ENCODE results near the gene UBAC2. TPM values are rescaled to one million over a fixed set of nuclear protein-coding genes. Genes with fewer than 3 reads are reported as not detected.
A peak's percentile ranks its signal among the peaks of the same experiment; 100 is the strongest.

UBAC2 gene
- total RNA-seq, 2 donors from 2014 or later, result 76.7 to 80.3 TPM

DNA sequence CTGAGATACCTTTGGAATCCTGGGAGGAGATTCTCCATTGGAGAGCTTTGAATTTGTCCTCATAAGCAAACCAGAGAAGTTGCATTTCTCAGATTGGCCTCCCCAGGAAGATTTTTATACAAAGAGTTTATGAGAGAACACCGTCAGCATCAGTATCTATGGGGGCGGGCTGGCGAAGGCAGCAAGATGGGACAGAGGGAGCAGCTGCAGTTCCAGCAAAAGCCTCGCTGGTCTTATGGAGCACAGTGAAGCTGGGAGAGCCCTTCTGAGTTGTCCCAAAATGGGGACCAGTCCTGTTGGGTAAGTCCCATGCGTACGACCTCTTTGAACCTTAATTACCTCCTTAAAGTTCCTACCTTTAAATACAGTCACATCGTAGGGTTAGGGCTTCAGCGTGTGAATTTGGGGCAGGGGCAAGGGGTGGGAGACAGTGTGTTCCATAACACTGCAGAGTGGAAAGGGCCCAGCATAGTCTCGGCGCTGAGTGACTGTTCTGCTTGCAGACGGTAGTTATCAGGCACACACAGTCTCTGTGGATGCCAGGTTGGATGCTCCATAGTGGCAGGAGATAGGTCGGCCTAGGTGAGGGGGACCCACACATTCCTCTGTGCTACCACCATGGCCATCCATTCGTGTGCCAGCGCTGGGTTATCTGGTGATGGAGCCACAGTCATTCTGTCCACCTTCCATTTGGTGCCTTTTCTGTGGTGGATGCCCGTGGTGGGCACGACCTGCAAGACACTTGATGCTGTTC, 141.5 kb downstream of the UBAC2 start:
- Mint-ChIP-seq H3K27me3 (ENCODE audit: low read depth) (no peaks in the 10 kb centered on the region), H3K4me1 (ENCODE audit: low read depth) (peaks cover 65% of the 10 kb centered on the region)

DNA sequence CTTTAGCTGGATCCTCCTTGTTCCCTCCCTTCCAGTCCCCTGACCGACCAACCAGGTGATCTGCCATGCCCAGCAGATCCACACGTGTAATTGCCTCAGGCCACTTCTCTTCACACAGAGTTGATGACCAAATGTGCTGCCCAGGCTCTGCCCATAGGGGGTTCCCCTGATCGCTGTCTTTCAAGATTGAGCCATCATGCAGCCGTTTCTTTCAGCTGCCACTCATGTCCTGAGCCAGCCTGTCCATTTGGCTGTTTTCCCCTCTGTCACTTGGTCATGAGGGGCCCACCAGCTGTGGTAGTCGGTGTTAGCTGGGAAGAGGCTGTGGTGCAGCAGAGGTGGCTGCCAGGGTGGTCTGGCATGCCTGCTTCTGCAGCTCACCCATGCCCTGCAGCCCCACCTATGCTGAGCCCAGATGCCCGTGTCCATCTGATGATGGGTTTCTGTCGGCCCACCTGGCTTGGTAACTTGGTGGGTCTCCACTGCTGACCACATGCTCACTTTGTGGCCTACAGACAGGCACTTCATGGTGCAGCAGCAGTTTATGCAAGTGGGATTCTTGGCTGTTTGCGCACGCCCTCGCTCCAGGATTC, 142.2 kb downstream of the UBAC2 start:
- Mint-ChIP-seq H3K36me3 (ENCODE audit: insufficient read depth in 2 of 2) (peaks cover 20 to 48% of the 10 kb centered on the region in 2 donors), H3K4me3 (no peak overlapping the region), H3K9me3 (no peaks in the 10 kb centered on the region), H3K4me1 (ENCODE audit: low read depth) (peaks cover 67% of the 10 kb centered on the region), H3K27me3 (ENCODE audit: low read depth) (no peaks in the 10 kb centered on the region), H3K27ac (no peak overlapping the region)
- no peak for DNase-seq
- ATAC-seq (replicated peaks in 1 of 2), result no peak

More for the DNA sequence above, 141.5 kb downstream of the UBAC2 start:
- DNase-seq (no peak), ATAC-seq (replicated peaks in 1 of 2) (no peak)
- Mint-ChIP-seq H3K27ac (no peak overlapping the region), H3K36me3 (ENCODE audit: insufficient read depth in 2 of 2) (peaks cover 20 to 50% of the 10 kb centered on the region in 2 donors), H3K4me3 (no peak overlapping the region), H3K9me3 (no peaks in the 10 kb centered on the region)

DNA sequence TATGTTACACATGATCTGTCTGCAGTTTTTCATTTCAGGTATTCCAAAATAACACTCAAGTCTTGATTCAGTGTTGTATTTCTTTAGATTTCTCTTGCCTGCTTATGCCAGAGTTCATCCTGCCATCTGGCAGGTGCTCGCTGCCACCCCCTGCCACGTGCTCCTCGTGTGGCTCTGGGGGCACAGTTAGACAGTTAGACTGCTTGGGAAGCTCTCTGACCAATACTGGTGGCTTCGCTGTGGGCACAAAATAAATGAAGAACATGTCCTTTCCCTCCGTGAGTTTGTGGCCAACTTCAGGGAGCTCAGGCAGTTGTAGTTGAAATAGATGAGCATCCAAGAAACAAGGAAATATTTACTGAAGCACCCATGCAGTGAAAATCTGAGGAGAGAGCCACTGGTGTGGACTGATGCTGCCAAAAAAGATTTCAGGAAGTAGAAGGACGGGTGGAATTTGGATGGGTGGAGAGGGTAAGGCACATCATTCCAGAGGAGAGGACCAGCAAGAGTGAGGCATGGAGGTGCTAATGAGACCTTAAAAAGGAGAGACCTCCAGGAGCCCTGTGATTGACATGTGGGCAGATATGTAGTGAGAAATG, 144.1 kb downstream of the UBAC2 start:
- H3K27me3 Mint-ChIP-seq (ENCODE audit: low read depth), result no peaks in the 10 kb centered on the region
- H3K4me1 Mint-ChIP-seq (ENCODE audit: low read depth), result peaks cover 67% of the 10 kb centered on the region
- peaks cover 19 to 55% of the 10 kb centered on the region in 2 donors for H3K36me3 Mint-ChIP-seq (ENCODE audit: insufficient read depth in 2 of 2)
- no peak for ATAC-seq (replicated peaks in 1 of 2)
- H3K9me3 Mint-ChIP-seq, result no peaks in the 10 kb centered on the region
- H3K27ac Mint-ChIP-seq, result no peak overlapping the region
- no peak for DNase-seq
- H3K4me3 Mint-ChIP-seq, result no peak overlapping the region

DNA sequence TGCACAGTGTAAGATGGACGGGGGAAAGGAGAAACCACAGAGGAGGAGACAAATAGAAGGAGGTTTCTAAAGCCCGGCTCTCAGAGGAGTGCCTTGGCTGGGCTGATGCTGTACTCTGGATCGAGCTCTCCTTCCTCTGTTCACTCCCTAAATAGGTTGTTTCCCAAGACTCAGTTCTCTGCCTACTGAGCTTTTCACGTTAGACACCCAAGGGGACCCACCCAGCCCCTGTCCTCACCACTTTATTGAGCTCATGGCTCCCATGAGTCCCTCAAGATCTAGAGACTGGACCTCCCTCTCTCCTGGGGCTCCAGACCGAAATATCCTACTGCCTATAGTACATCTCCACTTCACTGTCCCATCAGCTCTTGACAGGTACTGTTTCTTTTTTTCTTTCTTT, 144.7 kb downstream of the UBAC2 start:
- no peak for ATAC-seq (replicated peaks in 1 of 2)
- H3K4me1 Mint-ChIP-seq (ENCODE audit: low read depth), result peaks cover 65% of the 10 kb centered on the region
- no peaks in the 10 kb centered on the region for H3K9me3 Mint-ChIP-seq
- H3K36me3 Mint-ChIP-seq (ENCODE audit: insufficient read depth in 2 of 2), result peaks cover 16 to 49% of the 10 kb centered on the region in 2 donors
- no peak overlapping the region for H3K4me3 Mint-ChIP-seq
- DNase-seq, result no peak
- H3K27me3 Mint-ChIP-seq (ENCODE audit: low read depth), result no peaks in the 10 kb centered on the region
- no peak overlapping the region for H3K27ac Mint-ChIP-seq

DNA sequence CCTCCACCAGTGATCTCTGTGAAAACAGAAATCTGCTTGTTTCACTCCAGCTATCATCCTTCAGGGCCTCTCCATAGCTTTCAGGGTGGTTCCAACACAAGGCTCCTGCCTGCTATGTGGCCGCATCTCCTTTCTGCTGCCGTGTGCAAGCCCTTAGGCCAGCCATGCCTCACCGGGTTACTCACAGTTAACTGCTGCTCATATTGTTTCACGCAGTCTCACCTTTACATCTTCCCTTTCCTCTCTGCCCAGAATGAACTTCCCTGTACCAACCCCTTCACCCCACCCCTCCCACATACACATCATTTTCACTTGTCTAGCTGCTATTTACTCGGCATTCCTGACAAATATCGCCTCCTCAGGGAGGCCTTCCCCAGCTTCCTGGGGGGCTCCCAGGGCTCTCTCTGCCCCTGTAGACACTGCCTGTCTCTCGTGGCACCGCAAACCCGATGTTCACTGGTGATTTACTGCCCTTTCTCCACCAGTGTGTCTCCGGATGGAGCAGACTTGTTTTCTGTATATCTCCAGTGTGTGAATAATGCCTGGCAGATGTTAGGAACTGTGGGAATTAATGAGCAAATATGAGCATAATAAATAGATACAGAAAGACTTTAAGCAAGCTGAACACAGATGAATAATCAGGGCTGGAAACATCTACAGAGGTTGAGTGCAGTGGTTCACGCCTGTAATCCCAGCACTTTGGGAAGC, 145.8 kb downstream of the UBAC2 start:
- ATAC-seq (replicated peaks in 1 of 2) (no peak), DNase-seq (no peak)
- Mint-ChIP-seq H3K4me1 (ENCODE audit: low read depth) (peaks cover 66% of the 10 kb centered on the region), H3K27ac (peak overlapping the region; percentile 16), H3K4me3 (peak overlapping the region in 1 of 2 donors; percentile 6), H3K27me3 (ENCODE audit: low read depth) (no peaks in the 10 kb centered on the region), H3K36me3 (ENCODE audit: insufficient read depth in 2 of 2) (peaks cover 13 to 44% of the 10 kb centered on the region in 2 donors), H3K9me3 (no peaks in the 10 kb centered on the region)

DNA sequence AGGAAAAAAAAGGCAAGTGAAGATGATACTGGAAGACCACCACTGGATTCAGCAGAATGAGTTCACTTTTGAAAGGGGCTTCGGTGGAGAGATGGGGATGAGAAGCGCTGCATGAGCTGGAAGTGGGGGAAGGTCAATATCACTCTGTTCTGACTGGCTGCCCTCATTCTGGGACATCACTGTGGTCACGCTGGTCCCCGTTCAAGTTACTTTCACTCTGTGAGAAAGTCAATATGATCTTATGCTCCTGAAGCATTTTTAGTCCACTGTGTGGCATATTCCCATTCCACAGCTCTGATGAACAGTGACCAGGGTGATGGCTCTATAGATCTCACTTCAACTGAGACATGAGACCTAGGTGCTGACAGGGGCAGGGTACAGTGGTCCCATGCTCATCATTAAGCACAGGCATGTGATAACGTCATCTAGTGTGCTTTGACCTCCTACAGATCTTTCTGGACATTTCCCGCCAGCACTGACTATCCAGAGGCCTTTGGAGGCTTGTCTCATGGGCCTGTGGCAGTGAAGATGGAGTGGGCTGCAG, 146.8 kb downstream of the UBAC2 start:
- no peak for DNase-seq
- Mint-ChIP-seq H3K27ac (no peak overlapping the region), H3K9me3 (no peaks in the 10 kb centered on the region), H3K4me3 (peak overlapping the region in 1 of 2 donors; percentile 33), H3K36me3 (ENCODE audit: insufficient read depth in 2 of 2) (peaks cover 12 to 43% of the 10 kb centered on the region in 2 donors), H3K4me1 (ENCODE audit: low read depth) (peaks cover 75% of the 10 kb centered on the region), H3K27me3 (ENCODE audit: low read depth) (no peaks in the 10 kb centered on the region)
- ATAC-seq (replicated peaks in 1 of 2), result no peak

DNA sequence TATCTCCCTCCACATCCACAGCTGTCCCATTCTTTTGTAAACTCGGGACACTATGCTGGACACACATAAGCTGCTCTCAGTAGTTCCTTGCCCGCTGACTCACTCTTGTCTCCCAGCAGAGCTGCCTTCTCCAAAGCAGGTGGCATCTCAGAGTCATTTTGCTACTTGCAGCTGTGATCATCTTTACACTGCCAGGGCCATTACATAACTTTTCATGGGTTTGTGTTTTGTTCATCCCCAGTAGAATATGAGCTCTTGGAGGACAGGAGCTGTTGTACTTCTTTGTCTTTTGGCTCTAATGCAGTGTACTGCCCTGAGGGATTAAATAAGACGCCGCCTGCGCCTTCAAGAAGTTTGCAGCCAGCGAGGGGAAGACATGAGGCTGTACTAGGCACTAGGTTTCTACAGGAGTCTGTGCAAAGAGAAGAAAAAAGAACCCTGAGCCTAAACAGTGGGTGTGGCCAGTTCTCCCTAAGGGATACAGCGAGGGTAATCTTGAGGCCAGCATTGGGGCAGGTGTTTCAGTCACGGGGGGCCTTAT, 147.3 kb downstream of the UBAC2 start:
- Mint-ChIP-seq H3K4me1 (ENCODE audit: low read depth) (peaks cover 81% of the 10 kb centered on the region), H3K9me3 (no peaks in the 10 kb centered on the region), H3K27ac (peak overlapping the region; percentile 68), H3K36me3 (ENCODE audit: insufficient read depth in 2 of 2) (peaks cover 14 to 41% of the 10 kb centered on the region in 2 donors), H3K4me3 (peak overlapping the region in 1 of 2 donors; percentile 33), H3K27me3 (ENCODE audit: low read depth) (no peaks in the 10 kb centered on the region)
- DNase-seq, result peak in 1 of 2 donors; percentile 35
- peak; percentile 12 to 43 for ATAC-seq (replicated peaks in 1 of 2)

DNA sequence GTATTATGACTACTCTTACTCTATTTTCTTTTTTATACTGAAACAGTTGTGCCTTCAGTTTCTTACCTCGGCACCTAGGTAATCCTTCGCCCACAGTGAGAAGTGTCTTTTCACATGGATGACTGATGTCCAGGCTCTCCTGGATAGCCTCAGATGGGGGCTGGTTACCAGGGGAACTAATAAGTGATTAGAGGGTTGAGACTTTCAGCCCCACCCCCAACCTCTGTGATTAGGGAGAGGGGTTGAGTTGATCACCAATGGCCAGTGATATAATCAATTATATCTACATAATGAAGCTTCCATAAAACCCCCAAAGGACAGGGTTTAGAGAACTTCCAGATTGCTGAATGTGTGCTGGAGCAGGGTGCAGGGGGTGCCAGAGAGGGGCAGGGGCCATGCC, 149.5 kb downstream of the UBAC2 start:
- Mint-ChIP-seq H3K9me3 (no peaks in the 10 kb centered on the region), H3K36me3 (ENCODE audit: insufficient read depth in 2 of 2) (peaks cover 13 to 38% of the 10 kb centered on the region in 2 donors), H3K4me3 (no peak overlapping the region), H3K27ac (no peak overlapping the region), H3K27me3 (ENCODE audit: low read depth) (no peaks in the 10 kb centered on the region), H3K4me1 (ENCODE audit: low read depth) (peaks cover 93% of the 10 kb centered on the region)
- DNase-seq, result no peak
- ATAC-seq (replicated peaks in 1 of 2), result no peak

DNA sequence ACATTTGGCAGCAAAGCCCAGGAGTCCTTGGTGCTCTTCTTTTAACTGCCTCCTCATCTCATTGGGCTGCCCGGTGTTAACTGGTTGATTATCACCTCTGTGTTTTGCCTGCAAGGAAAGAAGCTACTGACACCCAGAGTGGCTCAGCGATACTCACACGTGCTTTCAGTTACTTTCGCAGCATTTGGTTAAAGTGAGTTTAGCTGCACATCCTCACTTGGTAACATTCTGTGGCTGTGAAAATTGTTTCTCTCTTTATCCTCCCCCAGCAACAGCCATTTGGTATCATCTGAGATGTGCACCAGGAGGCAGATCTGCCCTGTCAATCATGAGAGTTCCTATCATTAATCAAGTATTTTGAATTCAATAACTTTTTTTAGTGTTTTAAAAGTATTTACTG, 151.1 kb downstream of the UBAC2 start:
- Mint-ChIP-seq H3K27ac (peak overlapping the region; percentile 85), H3K4me1 (ENCODE audit: low read depth) (peaks cover 98% of the 10 kb centered on the region), H3K4me3 (peak overlapping the region; percentile 82 to 88), H3K36me3 (ENCODE audit: insufficient read depth in 2 of 2) (peaks cover 10 to 30% of the 10 kb centered on the region in 2 donors), H3K27me3 (ENCODE audit: low read depth) (no peaks in the 10 kb centered on the region), H3K9me3 (no peaks in the 10 kb centered on the region)
- peak; percentile 35 to 45 for DNase-seq
- peak; percentile 10 to 15 for ATAC-seq (replicated peaks in 1 of 2)

DNA sequence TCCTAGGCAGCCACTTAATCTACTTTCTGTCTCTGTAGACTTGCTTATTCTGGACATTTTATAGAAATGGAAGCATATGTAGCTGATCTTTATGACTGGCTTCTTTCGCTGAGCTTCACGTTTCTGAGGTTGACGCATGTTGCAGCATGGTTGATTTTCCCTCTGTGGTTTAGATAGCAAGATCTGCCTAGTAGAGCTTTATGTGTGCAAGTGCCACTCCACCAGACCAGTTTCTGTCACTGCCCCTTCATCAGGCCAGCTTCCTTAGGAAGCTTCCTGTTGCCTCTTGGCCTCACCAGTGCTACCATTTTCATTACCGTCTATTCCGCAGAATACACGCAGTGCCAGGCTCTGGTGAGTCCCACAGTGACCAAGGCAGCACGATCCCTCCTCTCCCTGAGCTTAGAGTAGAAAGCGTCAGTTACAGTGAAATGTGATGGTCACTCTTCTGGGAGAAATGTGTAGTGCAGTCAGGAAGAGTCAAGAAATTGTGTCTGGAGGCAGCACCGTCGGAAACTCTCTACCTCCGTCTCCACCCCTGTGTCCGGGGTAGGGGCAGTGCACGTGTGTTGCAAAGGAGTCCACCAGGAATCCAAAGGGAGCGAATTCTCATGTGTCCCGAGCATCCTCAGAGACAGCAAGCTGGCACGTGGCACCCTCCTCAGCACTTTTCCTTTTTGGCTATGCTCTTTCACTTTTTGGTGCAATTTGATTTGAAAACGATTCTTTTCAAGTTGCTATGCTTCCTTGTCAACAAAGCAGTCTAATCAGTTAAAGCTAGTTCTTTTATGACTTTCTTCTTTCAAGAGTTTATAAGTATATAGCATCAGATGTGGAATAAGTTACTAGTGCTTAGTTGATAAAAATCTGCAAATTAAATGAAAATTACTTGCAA, 151.9 kb downstream of the UBAC2 start:
- peak; percentile 61 to 62 for DNase-seq
- H3K27me3 Mint-ChIP-seq (ENCODE audit: low read depth), result no peaks in the 10 kb centered on the region

DNA sequence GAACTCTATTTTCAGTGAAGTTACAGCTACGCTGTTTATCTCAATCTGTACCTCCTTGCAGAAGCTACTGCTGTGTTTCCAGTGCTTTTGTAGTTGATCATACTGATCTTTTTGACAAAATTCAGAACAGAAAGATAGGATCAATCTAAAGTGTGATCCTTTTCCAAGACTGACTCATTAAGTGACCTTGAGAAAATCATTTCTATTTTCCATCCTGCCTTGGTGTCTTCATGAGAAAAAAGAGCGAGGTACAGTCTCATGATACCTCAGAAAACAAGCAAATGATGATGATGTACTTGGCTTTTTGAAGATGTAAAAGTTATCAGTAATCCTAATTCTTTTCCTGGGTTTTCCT, 152.6 kb downstream of the UBAC2 start:
- H3K9me3 Mint-ChIP-seq, result no peaks in the 10 kb centered on the region
- DNase-seq (no peak), ATAC-seq (replicated peaks in 1 of 2) (no peak)
- peak overlapping the region; percentile 82 to 88 for H3K4me3 Mint-ChIP-seq
- peaks cover 98% of the 10 kb centered on the region for H3K4me1 Mint-ChIP-seq (ENCODE audit: low read depth)
- peaks cover 15 to 30% of the 10 kb centered on the region in 2 donors for H3K36me3 Mint-ChIP-seq (ENCODE audit: insufficient read depth in 2 of 2)
- H3K27me3 Mint-ChIP-seq (ENCODE audit: low read depth), result no peaks in the 10 kb centered on the region
- peak overlapping the region; percentile 93 for H3K27ac Mint-ChIP-seq

More for the DNA sequence above, 151.9 kb downstream of the UBAC2 start:
- H3K36me3 Mint-ChIP-seq (ENCODE audit: insufficient read depth in 2 of 2), result peaks cover 10 to 27% of the 10 kb centered on the region in 2 donors
- H3K27ac Mint-ChIP-seq, result peak overlapping the region; percentile 93
- ATAC-seq (replicated peaks in 1 of 2), result peak; percentile 22 to 28
- peak overlapping the region; percentile 82 to 88 for H3K4me3 Mint-ChIP-seq
- H3K4me1 Mint-ChIP-seq (ENCODE audit: low read depth), result peaks cover 98% of the 10 kb centered on the region
- H3K9me3 Mint-ChIP-seq, result no peaks in the 10 kb centered on the region

DNA sequence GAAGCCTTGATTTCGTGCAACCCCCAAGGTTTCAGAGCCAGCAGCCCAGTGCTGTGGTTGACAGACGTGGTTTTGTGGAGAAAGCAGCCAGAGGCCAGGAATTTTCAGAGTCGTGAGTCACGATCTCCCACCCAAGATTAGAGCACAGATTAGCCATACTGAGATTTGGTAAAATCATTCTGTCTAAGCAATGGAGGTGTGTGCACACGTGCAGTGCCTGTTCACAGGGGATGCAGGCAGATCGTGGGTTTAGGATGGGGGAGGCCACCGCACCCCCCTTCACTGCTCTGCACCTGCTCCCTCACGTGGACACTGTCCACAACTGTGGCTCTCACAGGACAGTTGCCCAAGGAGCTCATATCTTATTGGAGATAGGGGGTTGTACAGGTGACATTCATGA, 153.2 kb downstream of the UBAC2 start:
- ATAC-seq (replicated peaks in 1 of 2), result no peak
- Mint-ChIP-seq H3K9me3 (no peaks in the 10 kb centered on the region), H3K4me3 (peak overlapping the region; percentile 82 to 88), H3K4me1 (ENCODE audit: low read depth) (peaks cover 98% of the 10 kb centered on the region), H3K36me3 (ENCODE audit: insufficient read depth in 2 of 2) (peaks cover 17 to 32% of the 10 kb centered on the region in 2 donors), H3K27ac (peak overlapping the region; percentile 93), H3K27me3 (ENCODE audit: low read depth) (no peaks in the 10 kb centered on the region)
- peak; percentile 30 to 42 for DNase-seq
